ENCODE data around the gene FOXC1. TPM values are rescaled to one million over a fixed set of nuclear protein-coding genes. Genes with fewer than 3 reads are reported as not detected.

Gene FOXC1
- total RNA-seq, 1 donor from 2014 or later: 4.9 TPM

DNA sequence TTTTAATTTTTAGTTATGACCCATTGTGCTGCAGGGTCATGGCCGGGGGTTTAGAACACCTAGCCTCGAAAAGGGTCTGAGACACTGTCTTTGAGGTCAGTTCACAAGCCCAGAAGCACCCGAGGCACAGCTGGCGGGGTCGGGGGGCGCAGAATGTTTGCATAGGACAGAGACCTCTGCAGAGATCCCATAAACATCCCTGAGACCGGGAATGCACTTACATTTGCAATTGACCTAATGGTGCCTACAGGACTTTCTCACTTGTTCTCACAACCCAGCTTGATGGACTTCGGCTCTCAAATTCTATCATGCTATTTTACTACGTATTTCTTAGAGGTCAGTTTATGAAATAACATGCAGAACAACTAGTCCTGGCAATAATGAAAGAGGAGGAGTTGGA lies 33.5 kb upstream of the FOXC1 start:
- H3K27me3 ChIP-seq: no peaks in the 10 kb centered on the region
- DNase-seq: no peak

DNA sequence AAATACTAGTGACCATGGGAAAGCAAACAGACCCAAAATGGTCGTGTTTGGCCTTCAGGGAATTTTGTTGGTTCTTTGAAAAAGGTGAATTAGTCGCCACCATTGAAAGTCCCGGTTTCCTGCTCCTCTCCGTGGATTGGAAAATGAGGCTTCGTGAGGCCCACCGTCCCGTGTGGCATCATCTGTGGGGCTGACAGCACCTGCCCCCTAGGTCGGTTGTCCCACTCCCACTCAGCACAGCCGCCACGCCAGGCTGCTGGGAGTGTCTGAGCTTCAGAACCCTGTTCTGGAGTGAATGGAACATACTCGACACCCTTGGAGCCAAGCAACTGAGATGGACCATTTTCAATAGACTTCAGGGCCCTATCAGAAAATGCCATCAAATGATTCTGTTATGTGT lies 33.0 kb upstream of the FOXC1 start:
- TF ChIP-seq, protein P1, sequence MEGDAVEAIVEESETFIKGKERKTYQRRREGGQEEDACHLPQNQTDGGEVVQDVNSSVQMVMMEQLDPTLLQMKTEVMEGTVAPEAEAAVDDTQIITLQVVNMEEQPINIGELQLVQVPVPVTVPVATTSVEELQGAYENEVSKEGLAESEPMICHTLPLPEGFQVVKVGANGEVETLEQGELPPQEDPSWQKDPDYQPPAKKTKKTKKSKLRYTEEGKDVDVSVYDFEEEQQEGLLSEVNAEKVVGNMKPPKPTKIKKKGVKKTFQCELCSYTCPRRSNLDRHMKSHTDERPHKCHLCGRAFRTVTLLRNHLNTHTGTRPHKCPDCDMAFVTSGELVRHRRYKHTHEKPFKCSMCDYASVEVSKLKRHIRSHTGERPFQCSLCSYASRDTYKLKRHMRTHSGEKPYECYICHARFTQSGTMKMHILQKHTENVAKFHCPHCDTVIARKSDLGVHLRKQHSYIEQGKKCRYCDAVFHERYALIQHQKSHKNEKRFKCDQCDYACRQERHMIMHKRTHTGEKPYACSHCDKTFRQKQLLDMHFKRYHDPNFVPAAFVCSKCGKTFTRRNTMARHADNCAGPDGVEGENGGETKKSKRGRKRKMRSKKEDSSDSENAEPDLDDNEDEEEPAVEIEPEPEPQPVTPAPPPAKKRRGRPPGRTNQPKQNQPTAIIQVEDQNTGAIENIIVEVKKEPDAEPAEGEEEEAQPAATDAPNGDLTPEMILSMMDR (IDR thresholded peaks at IDR 0.05): no peak
- DNase-seq: no peak
- ATAC-seq: no peak
- Histone ChIP-seq H3K4me3 (no peak overlapping the region), H3K27me3 (no peaks in the 10 kb centered on the region), H3K27ac (no peak overlapping the region), H3K4me1 (peaks cover 6% of the 10 kb centered on the region), H3K9me3 (no peaks in the 10 kb centered on the region), H3K36me3 (no peaks in the 10 kb centered on the region)
- intact Hi-C loops (cut with DNase I): no loop called here

More for the DNA sequence above, 33.5 kb upstream of the FOXC1 start:
- TF ChIP-seq, protein P1 (IDR thresholded peaks at IDR 0.05): no peak
- intact Hi-C loops (cut with DNase I): no loop called here
- Histone ChIP-seq H3K36me3 (no peaks in the 10 kb centered on the region), H3K4me3 (no peak overlapping the region), H3K9me3 (no peaks in the 10 kb centered on the region), H3K27ac (no peak overlapping the region), H3K4me1 (peaks cover 6% of the 10 kb centered on the region)
- ATAC-seq: no peak

DNA sequence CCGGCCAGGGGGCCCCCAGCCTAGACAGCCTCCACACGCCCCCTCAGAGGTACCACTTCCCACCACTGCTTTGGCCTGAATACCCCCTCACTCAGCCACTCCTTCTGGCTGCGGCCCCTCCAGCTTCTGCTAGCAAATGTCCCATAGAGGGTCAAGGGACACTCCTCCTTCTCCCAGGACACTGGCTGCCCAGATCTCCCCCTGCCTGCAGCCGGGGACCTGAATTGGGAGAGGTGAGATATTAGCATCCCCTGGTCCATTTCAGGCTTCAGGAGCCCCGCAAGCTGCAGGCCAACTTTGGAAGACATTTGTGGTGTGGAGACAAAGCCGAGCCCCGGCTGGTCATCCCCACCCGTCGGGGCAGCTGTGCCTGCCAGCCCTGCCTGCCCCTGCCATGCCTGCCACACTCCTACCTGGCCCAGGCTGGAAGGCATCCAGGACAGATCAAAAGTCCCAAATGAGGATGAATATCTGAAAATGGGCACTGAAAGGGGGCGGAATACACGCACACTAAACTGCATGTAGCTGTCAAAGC lies 32.5 kb upstream of the FOXC1 start:
- no peak for ATAC-seq
- Histone ChIP-seq H3K27me3 (no peaks in the 10 kb centered on the region), H3K27ac (no peak overlapping the region), H3K4me1 (peaks cover 6% of the 10 kb centered on the region), H3K9me3 (no peaks in the 10 kb centered on the region), H3K4me3 (no peak overlapping the region), H3K36me3 (no peaks in the 10 kb centered on the region)
- TF ChIP-seq, protein P1 (IDR thresholded peaks at IDR 0.05): no peak
- DNase-seq: no peak
- intact Hi-C loops (cut with DNase I): no loop called here

DNA sequence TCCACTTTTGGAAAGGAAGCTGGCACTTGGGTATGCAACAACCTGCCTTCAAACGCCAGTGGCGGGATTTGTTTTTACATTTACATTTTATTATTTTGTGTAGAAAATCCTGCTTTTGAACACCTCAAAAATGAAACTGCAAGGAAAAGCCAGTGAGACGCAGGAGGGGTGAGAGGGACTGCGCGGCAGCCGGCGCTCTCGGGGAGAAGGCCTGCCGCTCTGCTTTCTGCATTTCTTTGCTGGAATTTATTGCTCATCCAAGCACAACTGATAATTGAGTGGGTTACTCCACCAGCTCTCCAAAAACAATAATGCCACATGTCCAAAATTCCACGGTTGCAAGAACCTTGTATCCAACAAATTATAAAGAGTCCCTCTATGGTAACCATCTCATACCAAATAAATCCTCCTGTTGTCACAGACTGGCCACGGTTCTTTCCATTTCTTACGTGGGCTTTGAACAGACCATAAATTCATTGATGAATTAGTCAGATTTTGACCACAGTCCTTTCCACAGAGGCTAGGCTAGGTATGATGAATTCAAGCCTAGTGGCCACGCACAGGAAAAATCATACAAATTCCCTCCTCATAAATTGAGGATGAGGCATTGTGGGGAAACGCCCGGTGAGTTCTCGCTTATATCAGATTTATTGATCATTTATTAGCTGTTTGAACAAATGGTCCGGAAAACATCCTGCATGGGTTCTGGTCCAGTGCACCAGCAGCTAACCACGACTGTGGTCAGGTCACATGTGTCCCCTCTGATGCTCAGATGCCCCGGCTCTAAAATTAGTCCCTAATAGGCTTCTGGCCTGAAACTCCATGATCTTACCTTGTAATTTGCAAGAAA lies 31.6 kb upstream of the FOXC1 start:
- Histone ChIP-seq H3K27ac (no peak overlapping the region), H3K36me3 (no peaks in the 10 kb centered on the region), H3K27me3 (no peaks in the 10 kb centered on the region), H3K4me3 (no peak overlapping the region), H3K4me1 (peaks cover 6% of the 10 kb centered on the region), H3K9me3 (no peaks in the 10 kb centered on the region)
- intact Hi-C loops (cut with DNase I): no loop called here
- no peak for DNase-seq
- TF ChIP-seq, protein P1 (IDR thresholded peaks at IDR 0.05): no peak
- no peak for ATAC-seq

DNA sequence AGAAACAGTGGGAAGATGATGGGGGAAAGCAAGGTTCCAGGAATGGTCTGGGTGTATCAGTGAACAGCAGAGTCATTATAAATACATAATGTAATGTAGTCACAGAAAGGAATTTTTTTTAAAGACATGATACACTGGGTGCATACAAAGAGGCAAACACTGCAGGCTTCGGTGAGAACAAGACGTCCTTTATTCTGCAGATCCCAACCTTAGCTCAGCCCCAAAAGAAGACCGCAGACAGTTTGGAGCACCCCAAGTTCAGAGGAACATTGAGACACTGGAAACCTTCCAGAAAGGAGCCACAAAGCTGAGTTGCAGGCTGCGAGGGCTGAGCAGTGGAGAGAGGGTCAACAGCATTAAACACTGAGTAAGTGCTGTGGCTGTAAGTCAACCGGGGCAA lies 30.6 kb upstream of the FOXC1 start:
- TF ChIP-seq, protein P1 (IDR thresholded peaks at IDR 0.05): no peak
- intact Hi-C loops (cut with DNase I): no loop called here
- DNase-seq (no peak), ATAC-seq (no peak)
- no peak overlapping the region for H3K27ac ChIP-seq
- no peaks in the 10 kb centered on the region for H3K36me3 ChIP-seq
- H3K4me3 ChIP-seq: no peak overlapping the region
- H3K27me3 ChIP-seq: no peaks in the 10 kb centered on the region
- no peaks in the 10 kb centered on the region for H3K9me3 ChIP-seq
- peaks cover 6% of the 10 kb centered on the region for H3K4me1 ChIP-seq
